Ovary (tissue), 9 donors: ENCODE data around the gene POLD2. TPM values are rescaled to one million over a fixed set of nuclear protein-coding genes. Genes with fewer than 3 reads are reported as not detected.

Experiments
- DNase-seq, 5 donors: peaks; one replicate each; pipeline ENCODE4 v3.0.0-alpha.2; 2019 to 2020
- H3K27ac ChIP-seq, 2 donors: fragments of 200-600 bp; one replicate each; pipeline versions ENCODE4 v1.5.1 to v1.8.0; 2019 to 2022
- H3K27me3 ChIP-seq: fragments of 200-600 bp; one replicate; pipeline ENCODE4 v1.8.0; 2022
- H3K36me3 ChIP-seq: fragments of 200-600 bp; sonication (generic); one replicate; pipeline ENCODE4 v1.5.1; 2019
- H3K4me1 ChIP-seq: one replicate; pipeline ENCODE4 v1.8.1; 2013; ENCODE audit warnings: mild to moderate bottlenecking, moderate library complexity; ENCODE audit not compliant: insufficient read depth
- H3K4me3 ChIP-seq: fragments of 200-600 bp; sonication (generic); one replicate; pipeline ENCODE4 v1.5.1; 2017
- H3K9me3 ChIP-seq, 2 donors: fragments of 200-600 bp in 1 of 2; sonication (generic) in 1 of 2; one replicate each; pipeline versions ENCODE4 v1.5.1 to v1.8.1; 2013 to 2019; ENCODE audit warnings: mild to moderate bottlenecking in 1 of 2, moderate library complexity in 1 of 2
- CTCF ChIP-seq, 3 donors: fragments of 450-650 bp in 2 of 3; fragments of 200-600 bp in 1 of 3; IDR thresholded peaks; one replicate each; pipeline versions ENCODE4 v1.5.1 to v1.8.0; 2016 to 2022; ENCODE audit warnings: antibody characterized with exemption in 3 of 3, mild to moderate bottlenecking in 1 of 3
- EP300 ChIP-seq: sonication (generic); formaldehyde crosslinking; IDR thresholded peaks from one replicate; pipeline ENCODE4 v1.6.1; 2017; ENCODE audit warnings: antibody characterized with exemption
- POLR2A ChIP-seq: fragments of 450-650 bp; IDR thresholded peaks from one replicate; pipeline ENCODE4 v1.6.1; 2017; ENCODE audit warnings: antibody characterized with exemption, mild to moderate bottlenecking, moderate library complexity
- WGBS, 3 donors: extraction: QIAGEN DNeasy Blood & Tissue Kit in 1 of 3; methylation state at CpG; one replicate each; pipeline versions ENCODE4 v1.1.5 to v1.1.7; 2013 to 2017; 5-methylcytosine and 5-hydroxymethylcytosine counted together
- intact Hi-C, 4 donors: fragments of 100-400 bp; cut with DNase I; formaldehyde crosslinking; loops; one replicate each; pipeline versions ENCODE4 v1.11.0 to v1.15.1; 2022 to 2023
- polyA plus RNA-seq, 2 donors: library from polyadenylated mRNA; stranded (reverse); fragments of 200-250 nt in 1 of 2; fragments of 350-450 nt in 1 of 2; fragmentation: Illumina TruSeq in 1 of 2; extraction: RNeasy Lipid Tissue Mini Kit (QIAGEN cat#74804) in 1 of 2; gene quantifications; one replicate each; pipeline ENCODE4 v1.2.3, GENCODE V29; 2013 to 2014
- total RNA-seq, 7 donors: library from RNA; depleted of rRNA in 2 of 7; stranded (reverse); fragments of >200 nt in 2 of 7; fragmentation: NEBNext Ultra II Directional in 3 of 7; extraction: Animal tissue kit (Norgen Biotek cat#: 25700) in 3 of 7; gene quantifications; one replicate each; pipeline versions ENCODE4 v1.1.0 to v1.2.4, GENCODE V29; 2016 to 2023
- donor health status: DM: no; HTN: no; CAD: no; lungs with moderate emphysema.
- donor health status: DM: no; HTN: no; CAD: no.
- donor health status: Bipolar disorder and iron deficiency.
- donor health status: DM: yes; HTN: yes; CAD: no.
- donor health status: DM: no; HTN: no; CAD: no.
- donor health status: DM: yes; HTN: yes; CAD: no.

The POLD2 gene
- total and polyA plus RNA-seq, 9 donors = 35.3 to 118 (median 73.5) TPM

- Histone ChIP-seq H3K27me3 (no peaks in the 10 kb centered on the region), H3K36me3 (no peaks in the 10 kb centered on the region), H3K27ac (no peak overlapping the region), H3K9me3 (no peaks in the 10 kb centered on the region), H3K4me1 (peaks cover 28% of the 10 kb centered on the region), H3K4me3 (no peak overlapping the region)
- 85 to 92% (median 87%) methylated on average over 3 of the region's 3 CpGs for WGBS, 3 donors
- no peak for DNase-seq
- intact Hi-C loops = no loop called here
- TF ChIP-seq POLR2A (no peak), CTCF (IDR thresholded peaks at IDR 0.05) (no peak), EP300 (no peak)
Measured at GRCh38 chr7:44085546-44085945, 37.8 kb downstream of the POLD2 start.

GRCh38 chr7:44084701-44085100 is 38.6 kb downstream of the POLD2 start:
- H3K27me3 ChIP-seq = no peaks in the 10 kb centered on the region
- no peak overlapping the region for H3K4me3 ChIP-seq
- no peak for DNase-seq
- H3K4me1 ChIP-seq = peaks cover 23% of the 10 kb centered on the region
- peak overlapping the region; percentile 14 to 74 for H3K27ac ChIP-seq
- H3K36me3 ChIP-seq = no peaks in the 10 kb centered on the region
- no peaks in the 10 kb centered on the region for H3K9me3 ChIP-seq
- WGBS, 3 donors = 8 to 19% (median 9%) methylated on average over 4 of the region's 4 CpGs
- TF ChIP-seq POLR2A = no peak
- TF ChIP-seq EP300 = no peak
- TF ChIP-seq CTCF (IDR thresholded peaks at IDR 0.05) = no peak
- intact Hi-C loops = loop anchor here in 1 of 4 donors (5.0 kb wide), 1 partner anchor 38 kb away; the partner anchor contains the start of gene POLD2

- Histone ChIP-seq H3K36me3 (no peaks in the 10 kb centered on the region), H3K27ac (peak overlapping the region; percentile 14 to 74), H3K27me3 (no peaks in the 10 kb centered on the region), H3K9me3 (no peaks in the 10 kb centered on the region), H3K4me3 (no peak overlapping the region), H3K4me1 (peaks cover 22% of the 10 kb centered on the region)
- no peak for DNase-seq
- TF ChIP-seq EP300 = no peak
- no peak for TF ChIP-seq POLR2A
- intact Hi-C loops = loop anchor here in 2 of 4 donors (2.0 to 5.0 kb wide), 2 partner anchors 21 to 39 kb away; partner anchors contain the start of genes AEBP1 (in 1 of the 2) and POLD2 (in 1 of the 2)
- 90 to 96% (median 93%) methylated on average over 3 of the region's 3 CpGs for WGBS, 3 donors
Measured at GRCh38 chr7:44083796-44084195, 39.6 kb downstream of the POLD2 start.

GRCh38 chr7:44082541-44083207 is 40.7 kb downstream of the POLD2 start:
- 0 to 1% (median 1%) methylated on average over 50 to 54 of the region's 54 CpGs for WGBS, 3 donors
- no peaks in the 10 kb centered on the region for H3K9me3 ChIP-seq
- DNase-seq = peak; percentile 96 to 99 (median 98)
- TF ChIP-seq POLR2A = peak; percentile 78
- no peak for TF ChIP-seq EP300
- no peak for TF ChIP-seq CTCF (IDR thresholded peaks at IDR 0.05)
- peak overlapping the region; percentile 90 for H3K4me3 ChIP-seq
- intact Hi-C loops = loop anchor here in 2 of 4 donors (2.0 to 5.0 kb wide), 2 partner anchors 22 to 40 kb away; partner anchors contain the start of genes AEBP1 (in 1 of the 2) and POLD2 (in 1 of the 2)
- H3K36me3 ChIP-seq = no peaks in the 10 kb centered on the region
- H3K4me1 ChIP-seq = peaks cover 15% of the 10 kb centered on the region
- H3K27me3 ChIP-seq = no peaks in the 10 kb centered on the region
- peak overlapping the region; percentile 73 to 74 for H3K27ac ChIP-seq

- no peak for DNase-seq
- intact Hi-C loops = loop anchor here in 1 of 4 donors (2.0 to 5.0 kb wide), 2 partner anchors 23 to 41 kb away; partner anchors contain the start of genes AEBP1 and POLD2
- Histone ChIP-seq H3K4me1 (peaks cover 12% of the 10 kb centered on the region), H3K27me3 (no peaks in the 10 kb centered on the region), H3K27ac (peak overlapping the region in 1 of 2 donors; percentile 11), H3K4me3 (peak overlapping the region; percentile 90), H3K9me3 (no peaks in the 10 kb centered on the region), H3K36me3 (no peaks in the 10 kb centered on the region)
- TF ChIP-seq POLR2A = no peak
- TF ChIP-seq CTCF (IDR thresholded peaks at IDR 0.05) = no peak
- no peak for TF ChIP-seq EP300
- WGBS, 3 donors = 47 to 58% (median 51%) methylated on average over 9 of the region's 9 CpGs
Measured at GRCh38 chr7:44081266-44081748, 42.0 kb downstream of the POLD2 start.
